Pancreas (tissue), 10 donors: Measurements from ENCODE around the gene DCC. TPM values are rescaled to one million over a fixed set of nuclear protein-coding genes. Genes with fewer than 3 reads are reported as not detected.
A peak's percentile ranks its signal among the peaks of the same experiment; 100 is the strongest.
"Not testable (repeated sequence)": the region's sequence is repeated elsewhere in the genome, so short reads cannot be mapped to it uniquely, and the experiment has no call there.

ENCODE experiments used
- ATAC-seq, 4 donors: fragments of 200-7000 bp; cut with Tn5 transposase; one replicate each; pipeline versions ENCODE4 v1.8.0 to v1.9.1; 2020; ENCODE audit warnings: mild to moderate bottlenecking in 4 of 4, moderate library complexity in 4 of 4
- DNase-seq, 6 donors: peaks; one replicate each; pipeline ENCODE4 v3.0.0-alpha.2; 2020
- FAIRE-seq: peaks from 2 replicates; lab custom pipeline; 2012; peaks lifted over from hg19 to GRCh38; lab: Jason Lieb, UNC
- H3K27ac ChIP-seq, 4 donors: fragments of 200-600 bp; sonication (generic); 1 replicate in 3 of 4; 2 replicates in 1 of 4; pipeline versions ENCODE4 v1.5.0 to v1.8.0; 2020
- H3K27me3 ChIP-seq, 4 donors: fragments of 200-600 bp; one replicate each; pipeline ENCODE4 v1.8.0; 2021
- H3K36me3 ChIP-seq, 3 donors: fragments of 200-600 bp; sonication (generic) in 1 of 3; one replicate each; pipeline versions ENCODE4 v1.5.0 to v1.8.0; 2020 to 2021
- H3K4me1 ChIP-seq, 3 donors: fragments of 200-600 bp; one replicate each; pipeline ENCODE4 v1.8.0; 2021
- H3K4me3 ChIP-seq, 4 donors: fragments of 200-600 bp; sonication (generic) in 2 of 4; one replicate each; pipeline versions ENCODE4 v1.5.0 to v1.8.0; 2020 to 2021
- H3K9me3 ChIP-seq, 4 donors: fragments of 200-600 bp; one replicate each; pipeline ENCODE4 v1.8.0; 2021
- CTCF ChIP-seq, 4 donors: fragments of 200-600 bp; sonication (generic) in 3 of 4; IDR thresholded peaks; one replicate each; pipeline versions ENCODE4 v1.5.0 to v1.8.0; 2021; ENCODE audit warnings: antibody characterized with exemption in 4 of 4
- WGBS, 2 donors: extraction: QIAGEN DNeasy Blood & Tissue Kit; methylation state at CpG; one replicate each; pipeline ENCODE4 v1.1.7; 2013; 5-methylcytosine and 5-hydroxymethylcytosine counted together
- intact Hi-C, 3 donors: fragments of 100-400 bp; cut with DNase I; formaldehyde crosslinking; loops; one replicate each; pipeline versions ENCODE4 v1.11.1 to v1.14.2; 2022
- polyA plus RNA-seq, 2 donors: library from polyadenylated mRNA; stranded (reverse); fragments of 200-250 nt; gene quantifications; one replicate each; pipeline ENCODE4 v1.2.3, GENCODE V29; 2013
- total RNA-seq, 6 donors: library from RNA; stranded (reverse); fragmentation: NEBNext Ultra II Directional in 4 of 6; extraction: Animal tissue kit (Norgen Biotek cat#: 25700) in 4 of 6; gene quantifications; one replicate each; pipeline versions ENCODE4 v1.2.1 to v1.2.4, GENCODE V29; 2021 to 2023
- donor health status: healthy with polysubstance abuse.
- donor health status: DM: no; HTN: no; CAD: no; lungs with moderate emphysema.
- donor health status: DM: no; HTN: no; CAD: no.
- donor health status: control.
- donor health status: control.
- donor health status: Bipolar disorder and iron deficiency.
- donor health status: DM: yes; HTN: yes; CAD: no.
- donor health status: DM: no; HTN: no; CAD: no.
- donor health status: DM: no; HTN: no; CAD: no.
- donor health status: DM: yes; HTN: yes; CAD: no.

DCC gene
- total and polyA plus RNA-seq, 8 donors, result 0.18 to 0.44 (median 0.28) TPM; not detected in 1

- FAIRE-seq, result no peak
- Histone ChIP-seq H3K4me1 (no peaks in the 10 kb centered on the region), H3K27ac (no peak overlapping the region), H3K4me3 (no peak overlapping the region), H3K36me3 (no peaks in the 10 kb centered on the region), H3K9me3 (no peaks in the 10 kb centered on the region), H3K27me3 (no peaks in the 10 kb centered on the region)
- no peak for TF ChIP-seq CTCF (IDR thresholded peaks at IDR 0.05)
- no peak for ATAC-seq
- WGBS, 2 donors, result 38 to 48% methylated on average over 3 of the region's 3 CpGs
- peak in 1 of 6 donors; percentile 26 for DNase-seq
- intact Hi-C loops, result no loop called here
These were observed 1156.0 kb downstream of the DCC start for GRCh38 chr18:53496028-53496427.

GRCh38 chr18:53503914-53504441, 1164.0 kb downstream of the DCC start:
- FAIRE-seq, result no peak
- Histone ChIP-seq H3K9me3 (no peaks in the 10 kb centered on the region), H3K27ac (no peak overlapping the region), H3K4me3 (no peak overlapping the region), H3K4me1 (no peaks in the 10 kb centered on the region), H3K27me3 (no peaks in the 10 kb centered on the region), H3K36me3 (no peaks in the 10 kb centered on the region)
- TF ChIP-seq CTCF (IDR thresholded peaks at IDR 0.05), result no peak
- WGBS, 2 donors, result 52 to 61% methylated on average over 7 of the region's 7 CpGs
- intact Hi-C loops, result no loop called here
- no peak for ATAC-seq
- DNase-seq, result no peak

GRCh38 chr18:53508529-53508928, 1168.5 kb downstream of the DCC start:
- intact Hi-C loops, result no loop called here
- 47 to 58% methylated on average over 3 of the region's 3 CpGs for WGBS, 2 donors

GRCh38 chr18:53509886-53510285, 1169.9 kb downstream of the DCC start:
- FAIRE-seq, result no peak
- no peak for TF ChIP-seq CTCF (IDR thresholded peaks at IDR 0.05)
- WGBS, 2 donors, result 61 to 70% methylated on average over 2 of the region's 2 CpGs
- Histone ChIP-seq H3K27ac (no peak overlapping the region), H3K36me3 (no peaks in the 10 kb centered on the region), H3K27me3 (no peaks in the 10 kb centered on the region), H3K4me3 (no peak overlapping the region), H3K9me3 (no peaks in the 10 kb centered on the region), H3K4me1 (no peaks in the 10 kb centered on the region)
- intact Hi-C loops, result no loop called here
- DNase-seq, result no peak
- ATAC-seq, result no peak

More at GRCh38 chr18:53508529-53508928, 1168.5 kb downstream of the DCC start:
- no peaks in the 10 kb centered on the region for H3K4me1 ChIP-seq
- H3K27me3 ChIP-seq, result no peaks in the 10 kb centered on the region
- no peak for ATAC-seq
- no peaks in the 10 kb centered on the region for H3K36me3 ChIP-seq
- no peak for TF ChIP-seq CTCF (IDR thresholded peaks at IDR 0.05)
- no peak for FAIRE-seq
- no peak overlapping the region for H3K4me3 ChIP-seq
- no peaks in the 10 kb centered on the region for H3K9me3 ChIP-seq
- H3K27ac ChIP-seq, result no peak overlapping the region
- no peak for DNase-seq

- H3K36me3 ChIP-seq, ATAC-seq, FAIRE-seq, H3K4me1 ChIP-seq, DNase-seq, intact Hi-C loops, H3K27me3 ChIP-seq, H3K27ac ChIP-seq, H3K9me3 ChIP-seq, H3K4me3 ChIP-seq: not testable (repeated sequence)
- WGBS, 2 donors, result 61 to 80% methylated on average over 12 to 15 of the region's 15 CpGs
These were observed 1171.7 kb downstream of the DCC start for GRCh38 chr18:53511725-53512124.
